Right lobe of liver (tissue), 6 donors: ENCODE measurements around the gene ANKFN1. TPM values are rescaled to one million over a fixed set of nuclear protein-coding genes. Genes with fewer than 3 reads are reported as not detected.

Experiments used
- ATAC-seq, 4 donors: fragments of 200-7000 bp; cut with Tn5 transposase; one replicate each; pipeline ENCODE4 v1.9.1; 2020; ENCODE audit warnings: mild to moderate bottlenecking in 4 of 4, moderate library complexity in 4 of 4
- DNase-seq, 3 donors: peaks; one replicate each; pipeline ENCODE4 v3.0.0-alpha.2; 2020
- H3K27ac ChIP-seq, 3 donors: fragments of 200-600 bp; one replicate each; pipeline ENCODE4 v1.8.0; 2022
- H3K27me3 ChIP-seq, 2 donors: fragments of 200-600 bp; one replicate each; pipeline ENCODE4 v1.8.0; 2022
- H3K36me3 ChIP-seq, 4 donors: fragments of 200-600 bp; sonication (generic) in 1 of 4; one replicate each; pipeline versions ENCODE4 v1.5.1 to v1.8.0; 2017 to 2022; ENCODE audit warnings: control low read depth in 1 of 4
- H3K4me1 ChIP-seq, 4 donors: fragments of 200-600 bp; sonication (generic) in 1 of 4; one replicate each; pipeline versions ENCODE4 v1.5.1 to v1.8.0; 2017 to 2022; ENCODE audit warnings: control low read depth in 1 of 4
- H3K4me3 ChIP-seq, 3 donors: fragments of 200-600 bp; one replicate each; pipeline ENCODE4 v1.8.0; 2022
- H3K9me3 ChIP-seq, 4 donors: fragments of 200-600 bp; sonication (generic) in 1 of 4; one replicate each; pipeline versions ENCODE4 v1.5.1 to v1.8.0; 2017 to 2022; ENCODE audit warnings: control low read depth in 1 of 4
- CTCF ChIP-seq, 4 donors: fragments of 200-600 bp in 3 of 4; fragments of 450-650 bp in 1 of 4; IDR thresholded peaks; one replicate each; pipeline versions ENCODE4 v1.5.1 to v1.8.0; 2016 to 2022; ENCODE audit warnings: antibody characterized with exemption in 4 of 4, mild to moderate bottlenecking in 2 of 4
- POLR2A ChIP-seq: fragments of 450-650 bp; IDR thresholded peaks from one replicate; pipeline ENCODE4 v1.6.1; 2017; ENCODE audit warnings: antibody characterized with exemption, mild to moderate bottlenecking
- WGBS: methylation state at CpG from one replicate; pipeline ENCODE4 v1.1.6; 2018; ENCODE audit warnings: low coverage, low lambda C conversion rate; ENCODE audit not compliant: insufficient coverage; ENCODE audit errors: missing lambda C conversion rate; 5-methylcytosine and 5-hydroxymethylcytosine counted together
- intact Hi-C, 2 donors: fragments of 100-400 bp; cut with DNase I; formaldehyde crosslinking; loops; one replicate each; pipeline versions ENCODE4 v1.11.2 to v1.14.1; 2022
- total RNA-seq, 6 experiments: library from RNA; depleted of rRNA in 2 of 6; stranded (reverse); fragments of >200 nt in 2 of 6; fragmentation: NEBNext Ultra II Directional in 3 of 6; extraction: Animal tissue kit (Norgen Biotek cat#: 25700) in 3 of 6; gene quantifications; one replicate each; pipeline versions ENCODE4 v1.1.0 to v1.2.4, GENCODE V29; 2016 to 2023
- donor health status: DM: no; HTN: yes; CAD: no.
- donor health status: DM: no; HTN: no; CAD: no.
- donor health status: DM: no; HTN: no; CAD: no.
- donor health status: DM: no; HTN: yes; CAD: no.
- donor health status: DM: no; HTN: yes; CAD: no.

Gene ANKFN1
- total RNA-seq, 6 experiments from 2014 or later, result 0.11 TPM; not detected in 5

GRCh38 chr17:56141046-56141839, 12.0 kb upstream of the ANKFN1 start:
- DNase-seq, result no peak
- H3K4me1 ChIP-seq, result peaks cover 0 to 11% (median 0%) of the 10 kb centered on the region in 4 donors
- H3K9me3 ChIP-seq, result no peaks in the 10 kb centered on the region
- intact Hi-C loops, result no loop called here
- WGBS, result 81% methylated on average over 5 of the region's 7 CpGs
- no peaks in the 10 kb centered on the region for H3K36me3 ChIP-seq
- ATAC-seq, result no peak
- no peak overlapping the region for H3K4me3 ChIP-seq
- TF ChIP-seq POLR2A (no peak), CTCF (IDR thresholded peaks at IDR 0.05) (no peak)
- no peak overlapping the region for H3K27ac ChIP-seq
- H3K27me3 ChIP-seq, result no peaks in the 10 kb centered on the region

- intact Hi-C loops, result no loop called here
- Histone ChIP-seq H3K27me3 (no peaks in the 10 kb centered on the region), H3K4me1 (peaks cover 0 to 11% (median 0%) of the 10 kb centered on the region in 4 donors), H3K9me3 (no peaks in the 10 kb centered on the region), H3K27ac (no peak overlapping the region), H3K36me3 (no peaks in the 10 kb centered on the region), H3K4me3 (no peak overlapping the region)
- TF ChIP-seq CTCF (IDR thresholded peaks at IDR 0.05), result no peak
- TF ChIP-seq POLR2A, result no peak
- no peak for DNase-seq
- ATAC-seq, result no peak
- 43% methylated on average over 1 of the region's 1 CpG for WGBS
These were observed 10.9 kb upstream of the ANKFN1 start for GRCh38 chr17:56142325-56142724.

GRCh38 chr17:56142781-56143180, 10.5 kb upstream of the ANKFN1 start:
- H3K36me3 ChIP-seq, result no peaks in the 10 kb centered on the region
- peaks cover 0 to 15% (median 0%) of the 10 kb centered on the region in 4 donors for H3K4me1 ChIP-seq
- no peak overlapping the region for H3K4me3 ChIP-seq
- no peak for DNase-seq
- no peak for TF ChIP-seq POLR2A
- TF ChIP-seq CTCF (IDR thresholded peaks at IDR 0.05), result no peak
- intact Hi-C loops, result no loop called here
- no peaks in the 10 kb centered on the region for H3K9me3 ChIP-seq
- H3K27me3 ChIP-seq, result no peaks in the 10 kb centered on the region
- ATAC-seq, result no peak
- WGBS, result 86% methylated on average over 4 of the region's 4 CpGs
- H3K27ac ChIP-seq, result no peak overlapping the region

GRCh38 chr17:56144223-56144622, 9.1 kb upstream of the ANKFN1 start:
- intact Hi-C loops, result no loop called here
- ATAC-seq (peak in 2 of 4 donors; percentile 12 to 62), DNase-seq (no peak)
- H3K27me3 ChIP-seq, result no peaks in the 10 kb centered on the region
- no peaks in the 10 kb centered on the region for H3K9me3 ChIP-seq
- no peak overlapping the region for H3K4me3 ChIP-seq
- H3K36me3 ChIP-seq, result no peaks in the 10 kb centered on the region
- WGBS, result 22% methylated on average over 3 of the region's 3 CpGs
- peaks cover 0 to 18% (median 0%) of the 10 kb centered on the region in 4 donors for H3K4me1 ChIP-seq
- no peak for TF ChIP-seq POLR2A
- TF ChIP-seq CTCF (IDR thresholded peaks at IDR 0.05), result no peak
- H3K27ac ChIP-seq, result no peak overlapping the region
